SHP77 treated with DMSO at 0.1 percent for 48 hours (cell line): Measurements from ENCODE around the gene TMEM43.
A peak's percentile ranks its signal among the peaks of the same experiment; 100 is the strongest.
"Not testable (repeated sequence)": the region's sequence is repeated elsewhere in the genome, so short reads cannot be mapped to it uniquely, and the experiment has no call there.

Experiments used
- DNase-seq: peaks from one replicate; lab custom pipeline; 2025; lab: John Stamatoyannopoulos, UW

TMEM43 gene, protein sequence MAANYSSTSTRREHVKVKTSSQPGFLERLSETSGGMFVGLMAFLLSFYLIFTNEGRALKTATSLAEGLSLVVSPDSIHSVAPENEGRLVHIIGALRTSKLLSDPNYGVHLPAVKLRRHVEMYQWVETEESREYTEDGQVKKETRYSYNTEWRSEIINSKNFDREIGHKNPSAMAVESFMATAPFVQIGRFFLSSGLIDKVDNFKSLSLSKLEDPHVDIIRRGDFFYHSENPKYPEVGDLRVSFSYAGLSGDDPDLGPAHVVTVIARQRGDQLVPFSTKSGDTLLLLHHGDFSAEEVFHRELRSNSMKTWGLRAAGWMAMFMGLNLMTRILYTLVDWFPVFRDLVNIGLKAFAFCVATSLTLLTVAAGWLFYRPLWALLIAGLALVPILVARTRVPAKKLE

DNA sequence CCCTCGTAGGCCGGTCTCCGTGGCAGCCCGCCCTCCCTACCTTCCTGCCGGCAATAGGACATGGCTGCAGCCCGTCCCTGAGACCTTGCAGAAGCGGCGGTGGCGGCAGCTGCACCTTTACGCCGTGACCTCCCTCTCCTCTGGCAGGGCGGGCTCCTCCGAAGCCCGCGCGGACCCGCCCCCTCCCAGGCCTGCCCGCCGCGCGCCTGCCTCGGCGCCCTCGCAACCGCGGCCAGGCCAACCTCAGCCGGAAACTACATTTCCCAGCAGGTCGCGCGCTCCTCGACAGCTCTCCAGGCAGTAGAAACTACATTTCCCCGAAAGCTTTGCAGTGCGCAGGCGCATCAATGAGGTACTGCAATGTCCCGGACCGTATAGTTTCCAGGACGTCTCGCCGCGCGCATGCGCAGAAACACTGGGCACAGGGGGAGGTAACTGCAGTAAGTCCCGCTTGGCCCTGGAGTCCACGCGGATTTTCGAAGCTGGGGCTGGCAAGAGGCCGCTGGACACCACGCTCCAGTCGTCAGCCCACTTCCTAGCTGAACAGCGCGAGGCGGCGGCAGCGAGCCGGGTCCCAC, at the start of gene TMEM43, which contains the start of gene CHCHD4:
Gene TMEM43 (plus strand): TSS at position 438 of the 578 bp plus-strand sequence. CDS start 142 bp downstream, outside the sequence.
Gene CHCHD4 (minus strand): TSS at position 256 of the 578 bp plus-strand sequence. CDS start 194 bp downstream, at position 62.
- peak; percentile 96 for DNase-seq

DNA sequence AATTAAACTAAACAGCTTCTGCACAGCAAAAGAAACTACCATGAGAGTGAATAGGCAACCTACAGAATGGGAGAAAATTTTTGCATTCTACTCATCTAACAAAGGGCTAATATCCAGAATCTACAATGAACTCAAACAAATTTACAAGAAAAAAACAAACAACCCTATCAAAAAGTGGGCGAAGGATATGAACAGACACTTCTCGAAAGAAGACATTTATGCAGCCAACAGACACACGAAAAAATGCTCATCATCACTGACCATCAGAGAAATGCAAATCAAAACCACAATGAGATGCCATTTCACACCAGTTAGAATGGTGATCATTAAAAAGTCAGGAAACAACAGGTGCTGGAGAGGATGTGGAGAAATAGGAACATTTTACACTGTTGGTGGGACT, 49.6 kb upstream of the TMEM43 start:
- DNase-seq: not testable (repeated sequence)

DNA sequence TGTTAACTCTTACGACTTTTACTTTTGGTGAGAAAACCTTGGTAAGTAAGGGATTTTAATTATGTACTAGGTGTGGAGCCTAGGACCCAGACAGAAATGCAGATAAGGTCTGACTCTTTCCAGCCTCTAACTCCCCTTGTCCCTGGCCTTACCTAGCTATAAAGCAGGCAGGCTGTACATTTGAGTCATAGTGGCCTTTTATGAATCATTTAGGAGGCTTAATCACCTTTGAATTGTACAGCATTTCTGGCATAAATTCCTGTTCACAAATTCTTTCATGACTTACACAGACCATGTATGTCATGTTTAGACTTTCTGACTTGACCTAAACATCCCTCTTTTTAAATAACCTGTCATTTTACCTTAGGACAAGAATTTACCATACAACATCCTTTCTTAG, 47.5 kb upstream of the TMEM43 start:
- no peak for DNase-seq

DNA sequence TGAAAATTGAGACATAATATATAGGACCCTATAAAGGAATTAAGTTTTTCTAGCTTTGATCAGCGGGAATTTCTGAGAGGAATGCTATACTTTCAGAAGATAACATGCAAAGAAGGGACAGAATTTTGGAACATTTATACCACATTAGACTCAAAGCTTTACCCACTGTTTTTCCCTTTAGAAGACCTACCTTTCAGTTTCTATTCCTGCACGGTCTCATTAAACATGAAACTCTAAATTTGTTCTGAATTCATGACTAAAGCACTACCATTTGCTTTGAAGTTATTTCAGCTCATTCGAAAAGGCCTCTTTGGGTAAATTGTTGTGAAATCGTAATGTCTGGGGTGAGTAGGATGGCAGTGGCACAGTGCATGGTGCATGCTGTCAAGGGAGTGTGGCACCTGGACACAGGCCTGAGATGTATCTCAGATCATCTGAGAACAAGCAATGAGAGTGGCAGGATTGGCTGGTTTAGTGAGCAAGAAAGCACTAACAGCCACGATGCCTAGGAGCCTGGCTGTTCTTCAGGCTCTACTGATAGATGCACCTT, 42.7 kb upstream of the TMEM43 start:
- DNase-seq: no peak

DNA sequence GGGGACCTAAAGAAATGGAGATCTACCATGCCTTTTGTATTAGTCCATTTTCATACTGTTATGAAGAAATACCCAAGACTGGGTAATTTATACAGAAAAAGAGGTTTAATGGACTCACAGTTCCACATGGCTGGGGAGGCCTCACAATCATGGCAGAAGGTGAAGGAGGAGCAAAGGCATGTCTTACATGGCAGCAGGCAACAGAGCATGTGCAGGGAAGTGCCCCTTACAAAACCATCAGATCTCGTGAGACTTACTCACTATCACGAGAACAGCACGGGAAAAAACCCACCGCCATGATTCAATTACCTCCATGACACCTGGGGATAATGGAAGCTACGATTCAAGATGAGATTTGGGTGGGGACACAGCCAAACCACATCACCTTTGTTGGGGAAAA, 37.4 kb upstream of the TMEM43 start:
- not testable (repeated sequence) for DNase-seq

DNA sequence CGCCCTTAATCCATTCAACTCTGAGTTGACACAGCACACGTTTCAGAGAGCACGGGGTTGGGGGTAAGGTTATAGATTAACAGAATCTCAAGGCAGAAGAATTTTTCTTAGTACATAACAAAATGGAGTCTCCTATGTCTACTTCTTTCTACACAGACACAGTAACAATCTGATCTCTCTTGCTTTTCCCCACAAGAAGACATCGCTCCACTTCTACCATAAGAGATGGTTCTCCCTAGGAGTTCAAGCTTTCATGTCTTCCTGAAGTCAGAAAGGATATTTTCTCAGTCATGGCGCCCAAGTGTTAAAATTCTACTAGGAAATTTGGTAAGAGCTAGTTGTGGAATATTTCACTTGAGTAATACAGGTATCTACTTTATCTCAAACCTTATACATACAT, 32.9 kb upstream of the TMEM43 start:
- DNase-seq: not testable (repeated sequence)

DNA sequence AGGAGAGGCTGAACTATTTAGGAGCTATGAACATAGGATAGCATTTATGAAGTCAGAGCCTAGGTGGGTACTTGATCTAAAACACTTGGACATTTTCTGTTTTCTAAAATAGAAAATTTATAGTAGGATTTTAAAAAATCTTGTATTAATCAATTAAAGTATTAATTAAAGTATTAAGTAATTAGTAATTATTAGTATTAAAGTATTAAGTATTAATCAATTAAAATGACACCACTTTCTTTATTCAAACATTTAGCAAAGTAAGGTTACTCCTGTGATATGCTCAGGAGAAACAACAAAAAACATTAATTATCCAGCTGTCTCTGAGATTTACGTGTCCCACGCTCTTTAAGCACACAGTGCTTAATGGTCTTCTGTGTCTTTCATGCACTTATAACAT, 32.4 kb upstream of the TMEM43 start:
- DNase-seq: no peak

DNA sequence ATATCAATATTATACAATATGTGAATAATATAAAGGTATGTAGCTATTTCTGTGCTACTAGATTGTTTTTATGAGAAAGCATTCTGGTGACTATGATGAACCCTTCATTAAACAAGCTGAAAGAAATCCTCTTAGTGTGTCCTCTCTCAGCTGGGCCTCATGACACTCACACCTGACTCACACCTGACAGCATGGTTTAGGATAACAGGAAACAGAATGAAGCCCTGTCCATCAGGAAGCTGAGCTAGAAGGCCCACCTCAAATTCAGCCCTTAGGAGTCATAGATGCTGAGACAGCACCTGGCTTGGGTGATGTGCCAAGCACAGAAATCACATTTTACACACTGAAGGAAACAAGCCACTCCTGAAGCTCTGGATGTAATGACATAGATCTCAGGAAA, 31.0 kb upstream of the TMEM43 start:
- DNase-seq: no peak

DNA sequence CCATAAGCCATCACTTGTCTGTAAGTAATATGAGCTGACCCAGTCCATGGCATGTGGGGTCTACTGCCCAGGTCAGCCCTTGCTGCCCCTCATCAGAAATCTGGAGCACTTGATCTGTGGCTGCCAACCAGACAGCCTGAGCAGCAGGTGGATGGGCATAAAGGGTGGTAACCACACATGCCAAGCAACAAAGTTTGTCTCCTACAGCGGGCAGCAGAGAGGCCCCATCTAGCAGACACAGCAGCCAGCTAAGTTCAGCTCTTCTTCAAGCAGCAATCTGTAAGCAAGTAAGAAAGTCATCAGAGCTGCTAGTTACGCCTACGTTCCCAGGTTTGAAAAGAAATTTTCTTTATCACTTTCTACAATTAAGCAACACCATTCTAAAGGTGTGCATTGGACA, 28.1 kb upstream of the TMEM43 start:
- no peak for DNase-seq

DNA sequence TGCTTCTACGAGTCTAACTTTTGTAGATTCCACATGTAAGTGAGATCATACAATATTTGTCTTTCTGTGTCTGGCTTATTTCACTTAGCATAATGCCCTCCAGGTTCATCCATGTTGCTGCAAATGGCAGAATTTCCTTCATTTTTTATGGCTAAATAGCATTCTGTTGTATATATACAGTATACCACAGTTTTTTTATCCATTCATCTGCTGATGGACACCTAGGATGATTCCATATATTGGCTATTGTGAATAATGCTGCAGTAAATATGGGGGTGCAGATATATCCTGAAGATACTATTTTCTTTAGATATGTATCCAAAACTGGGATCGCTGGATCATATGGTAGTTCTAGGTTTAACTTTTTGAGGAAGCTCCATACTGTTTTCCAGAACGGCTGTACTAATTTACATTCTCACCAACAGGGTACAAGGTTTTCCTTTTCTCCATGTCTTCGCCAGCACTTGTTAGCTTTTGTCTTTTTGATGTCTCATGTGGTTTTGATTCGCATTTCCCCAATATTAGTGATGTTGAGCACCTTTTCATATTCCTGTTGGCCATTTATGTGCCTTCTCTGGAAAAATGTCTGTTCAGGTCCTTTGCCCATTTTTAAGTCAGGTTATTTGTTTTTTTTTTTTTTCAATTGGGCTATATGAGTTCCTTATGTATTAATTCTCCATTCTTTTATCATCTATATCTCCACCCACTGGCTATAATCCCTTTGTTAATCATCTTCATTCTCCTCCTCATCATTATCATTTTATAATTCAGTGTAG, 27.0 kb upstream of the TMEM43 start:
- no peak for DNase-seq

DNA sequence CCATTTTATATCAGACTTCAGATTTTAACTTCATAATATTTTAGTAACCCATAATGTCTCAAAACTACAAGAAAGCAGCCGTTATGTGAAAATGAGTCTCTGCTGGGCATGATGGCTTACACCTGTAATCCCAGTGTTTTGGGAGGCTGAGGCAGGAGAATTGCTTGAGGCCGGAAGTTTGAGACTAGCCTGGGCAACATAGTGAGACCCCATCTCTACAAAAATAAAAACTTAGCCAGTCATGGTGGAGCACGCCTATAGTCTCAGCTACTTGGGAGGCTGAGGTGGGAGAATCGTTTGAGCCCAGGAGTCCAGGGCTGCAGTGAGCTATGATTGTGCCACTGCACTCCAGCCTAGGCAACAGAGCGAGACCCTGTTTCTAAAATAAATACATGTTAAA, 15.0 kb upstream of the TMEM43 start:
- not testable (repeated sequence) for DNase-seq

DNA sequence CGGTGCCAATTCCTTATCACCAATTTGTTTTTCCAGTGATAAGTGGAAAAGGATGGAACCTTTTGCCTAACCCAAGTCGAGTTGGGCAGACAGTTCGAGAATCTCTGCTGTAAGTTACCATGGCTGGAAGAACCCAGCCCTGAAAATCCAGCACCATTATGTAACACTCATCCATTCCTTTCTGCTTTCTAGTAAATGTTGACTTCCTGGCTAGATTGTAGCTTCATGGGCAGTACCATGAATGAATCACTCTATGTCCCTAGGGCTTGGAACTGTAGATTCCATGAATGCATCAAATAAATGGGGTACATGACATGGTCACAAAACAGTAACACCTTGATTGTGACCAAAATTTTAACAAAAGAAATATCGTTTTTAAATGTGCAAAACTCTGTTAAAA, 14.2 kb upstream of the TMEM43 start:
- DNase-seq: no peak

DNA sequence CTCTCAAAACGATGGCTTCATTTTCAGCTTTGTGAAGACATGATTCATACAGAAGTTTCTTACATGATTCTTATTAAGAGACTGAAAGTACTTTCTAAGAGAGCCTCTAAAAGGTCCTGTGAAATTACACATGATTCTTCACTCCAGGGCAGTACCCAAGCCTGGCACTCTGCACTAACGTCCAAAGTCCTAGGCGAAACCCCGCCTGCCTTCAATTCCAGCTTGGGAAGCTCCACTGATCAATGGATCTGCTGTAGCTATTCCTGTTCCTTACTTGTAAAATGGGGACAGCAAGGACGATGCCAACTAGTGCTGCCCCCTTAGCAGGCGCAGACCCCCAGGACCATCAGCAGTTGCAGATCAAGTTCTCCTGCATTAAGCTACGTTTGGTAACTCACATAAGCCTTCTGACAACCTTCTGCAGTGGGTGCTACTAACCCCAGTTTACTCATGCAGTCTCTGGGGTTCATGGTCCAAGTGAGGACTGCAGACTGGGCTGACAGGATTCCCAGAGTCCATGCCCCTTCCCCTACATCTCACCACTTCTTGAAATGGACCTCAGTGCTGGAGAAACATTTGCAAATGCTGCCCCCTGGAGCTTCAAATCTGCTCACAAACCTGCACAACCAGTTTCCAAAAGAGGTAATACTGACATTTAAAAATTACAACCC, 10.8 kb upstream of the TMEM43 start:
- DNase-seq: no peak

DNA sequence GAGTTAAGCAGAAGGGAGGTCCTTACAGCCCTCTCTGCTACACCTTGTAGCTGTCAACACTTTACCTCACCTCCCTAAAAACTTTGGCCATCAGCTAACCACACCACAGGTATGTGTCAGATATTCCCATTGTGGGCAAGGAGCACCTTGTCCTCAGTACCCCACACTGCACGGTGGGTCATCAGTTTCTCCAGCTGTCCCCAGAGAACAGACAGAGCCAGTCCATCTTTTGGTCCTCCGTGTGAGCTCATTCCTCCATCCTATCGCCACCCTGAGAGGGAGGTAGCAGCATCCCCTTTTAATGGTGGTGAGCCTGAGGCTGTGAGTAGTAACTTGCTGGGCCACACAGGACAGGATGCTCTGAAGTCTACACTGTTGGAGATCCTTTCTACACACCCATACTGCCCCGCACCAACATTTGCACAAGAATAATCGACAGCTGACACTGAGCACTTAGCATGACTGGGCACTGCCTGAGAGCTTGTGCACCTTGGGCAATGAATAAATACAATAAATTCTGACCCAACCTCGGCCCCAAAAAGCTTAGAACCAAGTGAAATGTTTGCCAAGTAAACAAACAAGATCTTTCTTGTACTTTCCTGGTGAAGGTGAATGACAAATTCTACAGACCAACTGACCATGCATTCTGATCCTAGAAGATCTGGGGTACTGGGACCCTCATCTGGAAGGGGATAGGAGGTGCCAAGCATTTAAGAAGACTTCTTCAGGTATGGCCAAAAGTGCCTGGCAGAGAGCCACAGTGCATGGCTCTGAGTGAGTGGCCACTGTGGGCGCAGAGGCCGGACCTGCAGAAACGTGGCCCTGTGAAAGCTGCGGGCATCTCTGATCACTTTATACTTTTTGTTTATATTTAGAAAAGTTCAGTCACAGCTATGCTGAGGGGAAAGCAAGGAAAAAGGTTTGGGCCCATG, 7.1 kb upstream of the TMEM43 start:
- DNase-seq: no peak

DNA sequence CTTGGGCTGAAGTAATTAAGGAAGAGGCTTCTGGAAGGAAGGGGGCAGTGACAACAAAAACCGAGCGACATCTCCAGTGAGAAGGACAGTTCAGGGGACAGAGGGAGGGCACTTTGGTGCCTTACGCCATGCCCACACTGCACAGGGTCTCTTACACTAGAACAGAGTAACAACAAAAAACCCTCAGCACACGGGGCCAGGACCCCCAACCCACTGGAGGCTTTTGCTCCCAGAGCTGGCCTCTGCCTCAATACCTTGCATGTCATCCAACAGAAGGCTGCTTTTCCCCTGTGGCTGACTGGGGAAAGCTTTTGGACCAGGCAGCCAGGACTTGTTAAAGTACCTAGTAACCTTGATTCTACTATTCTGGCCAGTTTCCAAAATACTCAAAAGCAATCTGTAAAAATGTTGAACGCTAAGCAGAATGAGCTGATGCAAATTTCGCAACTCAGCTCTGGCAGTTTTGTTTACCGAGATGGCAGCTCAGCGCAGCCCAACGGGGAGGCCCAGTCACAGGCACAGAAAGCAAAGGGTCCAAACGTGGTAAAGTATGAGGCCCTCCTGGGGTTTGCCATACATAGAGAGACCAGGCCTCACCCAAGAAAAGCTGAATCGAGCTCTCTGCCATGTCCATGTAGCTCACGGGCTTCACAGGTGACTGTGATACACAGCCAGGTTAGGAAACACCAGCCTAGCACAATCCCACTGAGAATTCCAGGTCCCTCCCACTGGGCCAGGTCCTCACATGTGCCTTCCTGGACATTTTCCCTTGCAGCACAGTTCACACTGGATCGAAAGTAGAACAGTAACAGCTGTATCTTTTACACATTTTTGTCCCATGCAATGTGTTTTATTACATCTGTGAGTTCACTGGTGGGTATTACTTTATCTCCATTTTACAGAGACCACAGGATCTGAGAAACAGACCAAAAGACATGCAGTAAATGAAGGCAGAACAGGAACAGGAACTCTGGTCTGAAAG, 6.2 kb upstream of the TMEM43 start:
- DNase-seq: no peak

DNA sequence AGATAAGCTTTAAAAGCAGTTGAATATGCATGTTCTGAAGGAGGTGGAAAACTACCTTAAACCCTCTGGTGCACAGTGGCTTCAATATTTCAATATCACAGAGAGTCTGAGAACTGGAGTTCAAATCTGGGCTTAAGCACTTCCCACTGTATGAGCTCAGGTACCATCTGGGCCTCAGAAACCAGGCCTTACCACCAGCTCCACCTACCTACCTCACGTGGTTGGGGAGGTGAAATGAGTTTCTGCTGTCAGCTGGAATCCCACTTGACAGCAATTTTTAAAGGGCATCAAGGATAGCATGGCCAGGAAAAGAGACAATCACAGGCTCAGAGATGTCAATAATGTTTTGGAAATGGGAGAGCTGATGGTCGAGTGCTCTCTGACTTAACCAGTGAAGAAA, 5.2 kb upstream of the TMEM43 start:
- DNase-seq: no peak

DNA sequence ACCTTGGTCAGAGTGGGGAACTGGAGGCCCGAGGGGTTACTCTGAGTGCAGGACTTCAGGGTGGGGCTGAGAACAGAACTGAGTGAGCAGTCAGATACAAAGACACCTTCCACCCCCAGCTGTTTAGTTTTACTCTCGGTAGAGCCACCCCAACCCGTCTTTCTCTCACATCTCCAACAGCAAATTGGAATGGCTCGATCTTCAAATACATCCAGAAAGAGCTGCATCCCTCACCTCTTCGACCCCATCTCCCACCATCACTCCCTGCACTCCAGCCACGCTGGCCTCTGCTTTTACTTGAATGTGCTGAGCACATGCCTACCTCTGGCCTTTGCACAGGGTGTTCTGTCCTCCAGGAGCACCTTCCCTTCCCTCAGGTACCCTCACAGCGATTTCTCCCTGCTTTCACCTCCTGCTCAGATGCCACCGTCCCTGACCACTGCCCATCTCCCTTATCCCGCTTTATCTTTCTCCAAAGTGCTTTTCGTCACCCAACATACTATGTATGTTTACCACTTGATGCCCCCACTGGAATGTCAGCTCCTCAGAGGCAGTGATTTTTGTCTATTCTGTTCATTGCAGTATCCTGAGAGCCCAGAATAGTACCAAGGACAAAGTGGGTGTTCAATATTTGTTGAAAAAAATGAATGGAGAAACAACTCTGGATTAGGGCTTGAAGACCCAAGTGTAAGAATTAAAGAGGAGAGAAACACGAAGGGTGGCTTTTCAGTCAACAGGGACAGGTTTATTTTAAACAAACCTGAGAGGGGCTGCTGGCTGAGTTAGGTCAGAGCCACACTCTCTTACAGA, 4.5 kb upstream of the TMEM43 start:
- DNase-seq: no peak

DNA sequence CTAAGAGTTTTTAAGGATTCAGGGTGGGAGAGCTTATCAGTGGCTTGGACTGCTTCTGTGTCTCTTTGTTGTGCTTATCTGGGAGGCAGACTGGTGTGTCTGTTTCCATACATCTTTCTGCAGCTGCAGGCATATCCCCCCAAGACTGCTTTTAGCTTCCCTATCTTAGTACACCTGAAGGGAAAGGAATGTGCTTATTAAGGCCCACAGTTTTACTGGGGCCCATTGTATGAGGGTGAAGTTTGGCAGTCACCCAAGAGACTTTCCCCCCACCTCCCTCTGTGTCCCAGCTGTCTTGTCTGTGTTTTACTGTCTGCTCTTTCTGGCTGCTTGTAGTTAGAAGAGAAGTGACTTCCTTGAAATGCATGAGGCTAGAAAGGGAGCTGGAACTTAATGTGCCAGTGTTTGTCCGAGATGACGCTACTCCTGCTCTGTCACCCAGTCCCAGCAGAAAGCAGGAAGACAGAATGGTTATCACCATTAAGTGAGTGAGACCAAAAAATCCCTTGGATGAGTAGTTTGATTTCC, 3.9 kb upstream of the TMEM43 start:
- DNase-seq: not testable (repeated sequence)
